K562 (cell line): Measurements from ENCODE around the gene DNASE2. TPM values are rescaled to one million over a fixed set of nuclear protein-coding genes. Genes with fewer than 3 reads are reported as not detected.

ENCODE experiments used
- KDM1A ChIP-seq, 2 experiments: fragments of 450-650 bp; IDR thresholded peaks; 2 replicates each; pipeline ENCODE4 v1.6.1; 2016; ENCODE audit warnings: mild to moderate bottlenecking in 2 of 2
- MYNN ChIP-seq, 2 experiments: sonication (generic); formaldehyde crosslinking in 1 of 2; IDR thresholded peaks; 2 replicates each; pipeline versions ENCODE4 v1.5.0 to v1.6.1; 2016 to 2020; ENCODE audit warnings: antibody characterized with exemption in 1 of 2, missing genetic modification reagents in 1 of 2
- PTBP1 ChIP-seq: fragments of 200-400 bp; formaldehyde crosslinking; IDR thresholded peaks from 2 replicates; pipeline ENCODE4 v1.6.1; 2017; ENCODE audit warnings: low read depth, low read length
- RBM34 ChIP-seq: fragments of 200-400 bp; formaldehyde crosslinking; IDR thresholded peaks from 2 replicates; pipeline ENCODE4 v1.6.1; 2018; ENCODE audit warnings: low read length, borderline replicate concordance; ENCODE audit not compliant: insufficient read depth
- SIX5 ChIP-seq, 2 experiments: IDR thresholded peaks; 2 replicates each; pipeline ENCODE4 v1.6.1; 2011; ENCODE audit warnings: low read length in 2 of 2, borderline replicate concordance in 1 of 2, low read depth in 1 of 2, mild to moderate bottlenecking in 1 of 2, moderate library complexity in 1 of 2; ENCODE audit not compliant: insufficient read depth in 1 of 2
- SRSF1 ChIP-seq: fragments of 200-400 bp; formaldehyde crosslinking; IDR thresholded peaks from 2 replicates; pipeline ENCODE4 v1.6.1; 2017; ENCODE audit warnings: mild to moderate bottlenecking, low read depth, low read length, moderate library complexity
- SUPT5H ChIP-seq: fragments of 450-650 bp; IDR thresholded peaks from 2 replicates; pipeline ENCODE4 v1.6.1; 2016
- ZKSCAN1 ChIP-seq: fragments of 150-350 bp; IDR thresholded peaks from 2 replicates; pipeline ENCODE4 v1.6.1; 2016; ENCODE audit warnings: low read depth, low read length
- ZNF695 ChIP-seq: fragments of 450-650 bp; formaldehyde crosslinking; IDR thresholded peaks from 2 replicates; pipeline ENCODE4 v1.4.0; 2020; ENCODE audit warnings: mild to moderate bottlenecking, moderate library complexity
- ZZZ3 ChIP-seq: fragments of 450-650 bp; IDR thresholded peaks from 2 replicates; pipeline ENCODE4 v1.6.1; 2016; ENCODE audit warnings: antibody characterized with exemption, mild to moderate bottlenecking, moderate library complexity
- polyA plus RNA-seq, 8 experiments: library from polyadenylated mRNA; depleted of rRNA in 4 of 8; stranded (reverse) in 5 of 8; unstranded in 3 of 8; fragments of >200 nt; fragmentation: Nextera tagmentation in 2 of 8; fragmentation: Illumina TruSeq in 1 of 8; extraction: Ambion mirVana in 2 of 8; extraction: Trizol in 1 of 8; gene quantifications; 2 replicates each; pipeline versions ENCODE4 v1.2.1 to v1.2.3, GENCODE V29; 2011 to 2014; ENCODE audit warnings: inconsistent platforms in 1 of 8, missing spikeins in 1 of 8
- total RNA-seq, 7 experiments: library from RNA; depleted of rRNA in 6 of 7; stranded (reverse); fragments of >200 nt in 6 of 7; fragmentation: Illumina TruSeq in 2 of 7; extraction: Trizol in 2 of 7; gene quantifications; 2 replicates each; pipeline versions ENCODE4 v1.2.1 to v1.2.3, GENCODE V29; 2011 to 2021; ENCODE audit warnings: low replicate concordance in 1 of 7
- TF ChIP-seq, protein P1 (sequence below), 2 experiments: IDR thresholded peaks; 2 replicates each; pipeline ENCODE4 v1.6.1; 2012; ENCODE audit warnings: improper control_type of control experiment in 2 of 2, low read depth in 2 of 2, low read length in 2 of 2, borderline replicate concordance in 1 of 2
- TF ChIP-seq, protein P2 (sequence below): fragments of 450-650 bp; IDR thresholded peaks from 2 replicates; pipeline ENCODE4 v1.6.1; 2016; ENCODE audit warnings: missing biosample characterization, missing genetic modification characterization
- TF ChIP-seq, protein P3 (sequence below): sonication (generic); formaldehyde crosslinking; IDR thresholded peaks from 2 replicates; pipeline ENCODE4 v1.8.0; 2022; ENCODE audit warnings: mild to moderate bottlenecking, missing genetic modification reagents
- TF ChIP-seq, protein P4 (sequence below), 2 experiments: IDR thresholded peaks in 1 of 2; conservative IDR thresholded peaks in 1 of 2; 2 replicates each; pipeline ENCODE4 v1.6.1; 2016; ENCODE audit warnings: low read depth in 2 of 2, mild to moderate bottlenecking in 1 of 2, missing compliant biosample characterization in 1 of 2, missing genetic modification characterization in 1 of 2, moderate library complexity in 1 of 2
- TF ChIP-seq, protein P5 (sequence below): fragments of 450-650 bp; formaldehyde crosslinking; IDR thresholded peaks from 2 replicates; pipeline ENCODE4 v1.4.0; 2020; ENCODE audit warnings: mild to moderate bottlenecking, moderate library complexity
- TF ChIP-seq, protein P6 (sequence below): fragments of 450-650 bp; IDR thresholded peaks from 2 replicates; pipeline ENCODE4 v1.6.1; 2016; ENCODE audit warnings: low read depth, mild to moderate bottlenecking, moderate library complexity

The DNASE2 gene
- total and polyA plus RNA-seq, 9 of the 15 experiments (the other 6 are each of a cell fraction or from before 2014, with no cell fraction given) = 4.4 to 27.0 (median 20.2) TPM

DNA sequence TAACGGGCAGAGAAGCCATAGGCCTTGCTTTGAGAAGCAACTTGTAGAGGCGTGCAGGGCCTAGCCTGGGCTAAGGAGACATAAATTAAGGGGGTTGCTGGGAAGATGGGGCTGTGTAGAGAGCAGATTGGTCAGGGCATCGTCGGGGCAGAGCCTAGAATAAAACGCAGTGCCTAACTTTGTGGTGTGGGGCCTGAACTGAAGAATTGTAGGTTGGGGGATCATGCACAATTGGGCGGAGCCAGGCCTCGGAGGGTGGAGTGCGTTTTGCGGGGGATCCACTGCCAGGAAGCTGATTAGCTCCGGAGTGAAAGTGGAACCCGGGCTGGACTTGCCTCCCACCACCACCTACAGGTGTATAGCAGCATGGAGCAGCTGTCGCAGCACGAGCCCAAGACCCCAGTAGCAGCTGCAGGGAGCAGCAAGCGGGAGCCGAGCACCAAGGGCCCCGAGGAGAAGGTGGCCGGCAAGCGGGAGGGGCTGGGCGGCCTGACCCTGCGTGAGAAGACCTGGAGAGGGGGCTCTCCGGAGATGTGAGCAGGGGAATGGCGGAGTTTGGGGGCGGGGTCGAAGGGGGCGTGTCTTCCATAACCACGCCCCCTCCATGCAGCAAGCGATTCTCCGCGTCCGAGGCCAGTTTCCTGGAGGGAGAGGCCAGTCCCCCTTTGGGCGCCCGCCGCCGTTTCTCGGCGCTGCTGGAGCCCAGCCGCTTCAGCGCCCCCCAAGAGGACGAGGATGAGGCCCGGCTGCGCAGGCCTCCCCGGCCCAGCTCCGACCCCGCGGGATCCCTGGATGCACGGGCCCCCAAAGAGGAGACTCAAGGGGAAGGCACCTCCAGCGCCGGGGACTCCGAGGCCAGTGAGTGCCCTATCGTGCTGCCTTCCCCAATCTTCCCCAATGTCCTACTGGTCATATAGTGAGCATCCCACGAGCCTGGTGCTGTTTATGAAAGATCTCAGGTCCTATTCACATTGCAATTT is 13.8 kb downstream of the DNASE2 start (continued):
- TF ChIP-seq, protein P1, sequence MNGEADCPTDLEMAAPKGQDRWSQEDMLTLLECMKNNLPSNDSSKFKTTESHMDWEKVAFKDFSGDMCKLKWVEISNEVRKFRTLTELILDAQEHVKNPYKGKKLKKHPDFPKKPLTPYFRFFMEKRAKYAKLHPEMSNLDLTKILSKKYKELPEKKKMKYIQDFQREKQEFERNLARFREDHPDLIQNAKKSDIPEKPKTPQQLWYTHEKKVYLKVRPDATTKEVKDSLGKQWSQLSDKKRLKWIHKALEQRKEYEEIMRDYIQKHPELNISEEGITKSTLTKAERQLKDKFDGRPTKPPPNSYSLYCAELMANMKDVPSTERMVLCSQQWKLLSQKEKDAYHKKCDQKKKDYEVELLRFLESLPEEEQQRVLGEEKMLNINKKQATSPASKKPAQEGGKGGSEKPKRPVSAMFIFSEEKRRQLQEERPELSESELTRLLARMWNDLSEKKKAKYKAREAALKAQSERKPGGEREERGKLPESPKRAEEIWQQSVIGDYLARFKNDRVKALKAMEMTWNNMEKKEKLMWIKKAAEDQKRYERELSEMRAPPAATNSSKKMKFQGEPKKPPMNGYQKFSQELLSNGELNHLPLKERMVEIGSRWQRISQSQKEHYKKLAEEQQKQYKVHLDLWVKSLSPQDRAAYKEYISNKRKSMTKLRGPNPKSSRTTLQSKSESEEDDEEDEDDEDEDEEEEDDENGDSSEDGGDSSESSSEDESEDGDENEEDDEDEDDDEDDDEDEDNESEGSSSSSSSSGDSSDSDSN (IDR thresholded peaks at IDR 0.05; ENCODE audit: borderline replicate concordance in 1 of 2, low read depth in 2 of 2, low read length in 2 of 2) = 0 out of 4 replicates have a peak, but pooled peaks of 1 of the 2 experiments have one; percentile 26
- TF ChIP-seq, protein P2, sequence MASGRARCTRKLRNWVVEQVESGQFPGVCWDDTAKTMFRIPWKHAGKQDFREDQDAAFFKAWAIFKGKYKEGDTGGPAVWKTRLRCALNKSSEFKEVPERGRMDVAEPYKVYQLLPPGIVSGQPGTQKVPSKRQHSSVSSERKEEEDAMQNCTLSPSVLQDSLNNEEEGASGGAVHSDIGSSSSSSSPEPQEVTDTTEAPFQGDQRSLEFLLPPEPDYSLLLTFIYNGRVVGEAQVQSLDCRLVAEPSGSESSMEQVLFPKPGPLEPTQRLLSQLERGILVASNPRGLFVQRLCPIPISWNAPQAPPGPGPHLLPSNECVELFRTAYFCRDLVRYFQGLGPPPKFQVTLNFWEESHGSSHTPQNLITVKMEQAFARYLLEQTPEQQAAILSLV = no peak
- TF ChIP-seq, protein P3, sequence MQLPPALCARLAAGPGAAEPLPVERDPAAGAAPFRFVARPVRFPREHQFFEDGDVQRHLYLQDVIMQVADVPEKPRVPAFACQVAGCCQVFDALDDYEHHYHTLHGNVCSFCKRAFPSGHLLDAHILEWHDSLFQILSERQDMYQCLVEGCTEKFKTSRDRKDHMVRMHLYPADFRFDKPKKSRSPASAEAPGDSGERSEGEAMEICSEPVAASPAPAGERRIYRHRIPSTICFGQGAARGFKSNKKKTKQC = no peak
- TF ChIP-seq KDM1A (IDR thresholded peaks at IDR 0.05) = no peak
- no peak for TF ChIP-seq RBM34
- no peak for TF ChIP-seq ZZZ3
- TF ChIP-seq PTBP1 = no peak
- no peak for TF ChIP-seq ZNF695 (CRISPR knock-in tag)
- TF ChIP-seq, protein P4, sequence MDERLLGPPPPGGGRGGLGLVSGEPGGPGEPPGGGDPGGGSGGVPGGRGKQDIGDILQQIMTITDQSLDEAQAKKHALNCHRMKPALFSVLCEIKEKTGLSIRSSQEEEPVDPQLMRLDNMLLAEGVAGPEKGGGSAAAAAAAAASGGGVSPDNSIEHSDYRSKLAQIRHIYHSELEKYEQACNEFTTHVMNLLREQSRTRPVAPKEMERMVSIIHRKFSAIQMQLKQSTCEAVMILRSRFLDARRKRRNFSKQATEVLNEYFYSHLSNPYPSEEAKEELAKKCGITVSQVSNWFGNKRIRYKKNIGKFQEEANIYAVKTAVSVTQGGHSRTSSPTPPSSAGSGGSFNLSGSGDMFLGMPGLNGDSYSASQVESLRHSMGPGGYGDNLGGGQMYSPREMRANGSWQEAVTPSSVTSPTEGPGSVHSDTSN (CRISPR knock-in tag; IDR thresholded peaks at IDR 0.05; ENCODE audit: low read depth) = no peak
- TF ChIP-seq, protein P4 (tag; conservative IDR thresholded peaks at IDR 0.05; ENCODE audit: low read depth) = no peak
- TF ChIP-seq, protein P5, sequence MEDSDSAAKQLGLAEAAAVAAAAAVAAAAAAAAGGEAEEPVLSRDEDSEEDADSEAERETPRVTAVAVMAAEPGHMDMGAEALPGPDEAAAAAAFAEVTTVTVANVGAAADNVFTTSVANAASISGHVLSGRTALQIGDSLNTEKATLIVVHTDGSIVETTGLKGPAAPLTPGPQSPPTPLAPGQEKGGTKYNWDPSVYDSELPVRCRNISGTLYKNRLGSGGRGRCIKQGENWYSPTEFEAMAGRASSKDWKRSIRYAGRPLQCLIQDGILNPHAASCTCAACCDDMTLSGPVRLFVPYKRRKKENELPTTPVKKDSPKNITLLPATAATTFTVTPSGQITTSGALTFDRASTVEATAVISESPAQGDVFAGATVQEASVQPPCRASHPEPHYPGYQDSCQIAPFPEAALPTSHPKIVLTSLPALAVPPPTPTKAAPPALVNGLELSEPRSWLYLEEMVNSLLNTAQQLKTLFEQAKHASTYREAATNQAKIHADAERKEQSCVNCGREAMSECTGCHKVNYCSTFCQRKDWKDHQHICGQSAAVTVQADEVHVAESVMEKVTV (CRISPR knock-in tag) = no peak
- no peak for TF ChIP-seq SUPT5H
- no peak for TF ChIP-seq ZKSCAN1
- TF ChIP-seq, protein P6, sequence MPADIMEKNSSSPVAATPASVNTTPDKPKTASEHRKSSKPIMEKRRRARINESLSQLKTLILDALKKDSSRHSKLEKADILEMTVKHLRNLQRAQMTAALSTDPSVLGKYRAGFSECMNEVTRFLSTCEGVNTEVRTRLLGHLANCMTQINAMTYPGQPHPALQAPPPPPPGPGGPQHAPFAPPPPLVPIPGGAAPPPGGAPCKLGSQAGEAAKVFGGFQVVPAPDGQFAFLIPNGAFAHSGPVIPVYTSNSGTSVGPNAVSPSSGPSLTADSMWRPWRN = no peak
- TF ChIP-seq SIX5 (IDR thresholded peaks at IDR 0.05; ENCODE audit: borderline replicate concordance in 1 of 2, insufficient read depth in 1 of 2, low read depth in 1 of 2, low read length in 2 of 2) = no peak
- no peak for TF ChIP-seq SRSF1
- TF ChIP-seq MYNN (IDR thresholded peaks at IDR 0.05) = no peak
- TF ChIP-seq MYNN (CRISPR knock-in tag; IDR thresholded peaks at IDR 0.05) = no peak
